Measurements from ENCODE around the gene ODAD4. TPM values are rescaled to one million over a fixed set of nuclear protein-coding genes. Genes with fewer than 3 reads are reported as not detected.

Gene ODAD4
- polyA plus RNA-seq, 1 donor from 2014 or later = 6.2 TPM

Other genes starting within 250 kb of the ODAD4 start
- gene EIF1, start 241.7 kb upstream of the ODAD4 start, polyA plus RNA-seq (ENCODE audit: insufficient read depth, low read depth, low replicate concordance) = 1,760 TPM
- gene GAST, start 218.3 kb upstream of the ODAD4 start, polyA plus RNA-seq (ENCODE audit: insufficient read depth, low read depth, low replicate concordance) = not detected
- 3.9 TPM for gene HAP1, start 196.0 kb upstream of the ODAD4 start, polyA plus RNA-seq (ENCODE audit: insufficient read depth, low read depth, low replicate concordance)
- gene JUP, start 143.9 kb upstream of the ODAD4 start, polyA plus RNA-seq (ENCODE audit: insufficient read depth, low read depth, low replicate concordance) = 195 TPM
- 9.0 TPM for gene P3H4, start 118.7 kb upstream of the ODAD4 start, polyA plus RNA-seq (ENCODE audit: insufficient read depth, low read depth, low replicate concordance)
- 20.6 TPM for gene FKBP10, start 117.6 kb upstream of the ODAD4 start, polyA plus RNA-seq (ENCODE audit: insufficient read depth, low read depth, low replicate concordance)
- gene NT5C3B, start 94.4 kb upstream of the ODAD4 start, polyA plus RNA-seq (ENCODE audit: insufficient read depth, low read depth, low replicate concordance) = 91.5 TPM
- gene KLHL10, start 92.8 kb upstream of the ODAD4 start, polyA plus RNA-seq (ENCODE audit: insufficient read depth, low read depth, low replicate concordance) = not detected
- gene KLHL11, start 65.2 kb upstream of the ODAD4 start, polyA plus RNA-seq (ENCODE audit: insufficient read depth, low read depth, low replicate concordance) = 2.2 TPM
- gene ACLY, start 11.7 kb upstream of the ODAD4 start, polyA plus RNA-seq (ENCODE audit: insufficient read depth, low read depth, low replicate concordance) = 126 TPM
- 808 TPM for gene CNP, start 36.2 kb downstream of the ODAD4 start, polyA plus RNA-seq (ENCODE audit: insufficient read depth, low read depth, low replicate concordance)
- gene DNAJC7, start 86.8 kb downstream of the ODAD4 start, polyA plus RNA-seq (ENCODE audit: insufficient read depth, low read depth, low replicate concordance) = 102 TPM
- gene NKIRAS2, start 89.5 kb downstream of the ODAD4 start, polyA plus RNA-seq (ENCODE audit: insufficient read depth, low read depth, low replicate concordance) = 93.9 TPM
- gene C17orf113, start 120.0 kb downstream of the ODAD4 start, polyA plus RNA-seq (ENCODE audit: insufficient read depth, low read depth, low replicate concordance) = 2.9 TPM
- gene ZNF385C, start 167.9 kb downstream of the ODAD4 start, polyA plus RNA-seq (ENCODE audit: insufficient read depth, low read depth, low replicate concordance) = 0.48 TPM
- gene DHX58, start 182.1 kb downstream of the ODAD4 start, polyA plus RNA-seq (ENCODE audit: insufficient read depth, low read depth, low replicate concordance) = 4.2 TPM
- 19.4 TPM for gene KAT2A, start 190.8 kb downstream of the ODAD4 start, polyA plus RNA-seq (ENCODE audit: insufficient read depth, low read depth, low replicate concordance)
- gene HSPB9, start 192.2 kb downstream of the ODAD4 start, polyA plus RNA-seq (ENCODE audit: insufficient read depth, low read depth, low replicate concordance) = 0.54 TPM
- gene RAB5C, start 224.4 kb downstream of the ODAD4 start, polyA plus RNA-seq (ENCODE audit: insufficient read depth, low read depth, low replicate concordance) = 255 TPM